SK-N-SH treated with all-trans-retinoic acid at 6 μM for 48 hours (cell line): ENCODE results near the gene ITPKB.

Experiments
- CREB5 ChIP-seq: fragments of 250-450 bp; sonication (Bioruptor Pico); IDR thresholded peaks from 2 replicates; pipeline ENCODE4 v1.5.1; 2020; ENCODE audit warnings: low read depth, mild to moderate bottlenecking, moderate library complexity
- CSRNP3 ChIP-seq: fragments of 250-450 bp; sonication (Bioruptor Pico); IDR thresholded peaks from 2 replicates; pipeline ENCODE4 v1.5.1; 2021; ENCODE audit warnings: mild to moderate bottlenecking, moderate library complexity
- PATZ1 ChIP-seq: fragments of 250-450 bp; sonication (Bioruptor Pico); IDR thresholded peaks from 2 replicates; pipeline ENCODE4 v1.8.0; 2020; ENCODE audit warnings: mild to moderate bottlenecking, moderate library complexity, borderline replicate concordance
- RARB ChIP-seq: fragments of 250-450 bp; sonication (Bioruptor Pico); IDR thresholded peaks from 2 replicates; pipeline ENCODE4 v1.8.0; 2021; ENCODE audit warnings: mild to moderate bottlenecking, moderate library complexity
- TCF4 ChIP-seq: fragments of 250-450 bp; sonication (Bioruptor Pico); IDR thresholded peaks from 2 replicates; pipeline ENCODE4 v1.8.0; 2021; ENCODE audit warnings: mild to moderate bottlenecking, moderate library complexity, borderline replicate concordance
- TOX ChIP-seq: fragments of 250-450 bp; sonication (Bioruptor Pico); IDR thresholded peaks from 2 replicates; pipeline ENCODE4 v1.8.0; 2021; ENCODE audit warnings: mild to moderate bottlenecking, moderate library complexity, borderline replicate concordance
- ZC3H10 ChIP-seq: fragments of 250-450 bp; sonication (Bioruptor Pico); IDR thresholded peaks from 2 replicates; pipeline ENCODE4 v1.5.1; 2021; ENCODE audit warnings: mild to moderate bottlenecking, moderate library complexity
- ZFP30 ChIP-seq: fragments of 450-650 bp; formaldehyde crosslinking; IDR thresholded peaks from 2 replicates; pipeline ENCODE4 v1.5.0; 2022; ENCODE audit warnings: mild to moderate bottlenecking, moderate library complexity
- ZNF70 ChIP-seq: fragments of 450-650 bp; formaldehyde crosslinking; IDR thresholded peaks from 2 replicates; pipeline ENCODE4 v1.5.0; 2020; ENCODE audit warnings: mild to moderate bottlenecking, moderate library complexity

GRCh38 chr1:226787071-226787470 lies 48.0 kb upstream of the ITPKB start:
- TF ChIP-seq PATZ1 (CRISPR knock-in tag): no peak
- TF ChIP-seq ZC3H10 (CRISPR knock-in tag): no peak
- no peak for TF ChIP-seq ZNF70 (CRISPR knock-in tag)
- TF ChIP-seq TOX (CRISPR knock-in tag): no peak
- TF ChIP-seq RARB (CRISPR knock-in tag): no peak
- TF ChIP-seq TCF4 (CRISPR knock-in tag): no peak
- no peak for TF ChIP-seq CREB5 (CRISPR knock-in tag)
- TF ChIP-seq CSRNP3 (CRISPR knock-in tag): no peak
- TF ChIP-seq ZFP30 (CRISPR knock-in tag): no peak
